GM12878 (cell line): ENCODE measurements around the gene PPP1R3C. TPM values are rescaled to one million over a fixed set of nuclear protein-coding genes. Genes with fewer than 3 reads are reported as not detected.

Experiments used
- ATAC-seq: fragments of 200-7000 bp; cut with Tn5 transposase; 3 replicates; pipeline ENCODE4 v1.9.1; 2020; ENCODE audit warnings: mild to moderate bottlenecking, moderate library complexity
- BruUV-seq: library from RNA; stranded (reverse); fragments of 400-500 nt; replicated peaks from 2 replicates; lab custom pipeline; 2021; lab: Mats Ljungman, UMichigan
- CTCF ChIA-PET: fragments of 300-600 bp; sonication (Branson Sonifier 250); formaldehyde crosslinking; extraction: SDS; loops from one replicate; lab custom pipeline; 2021; ENCODE audit warnings: inconsistent platforms; lab: Yijun Ruan, JAX
- POLR2A ChIA-PET: fragments of 350-600 bp; formaldehyde crosslinking; extraction: SDS; loops from one replicate; lab custom pipeline; 2021; ENCODE audit warnings: inconsistent platforms; lab: Charles Lee
- RAD21 ChIA-PET: fragments of 300-600 bp; sonication (Branson Sonifier 250); formaldehyde crosslinking; loops from one replicate; lab custom pipeline; 2023; ENCODE audit warnings: antibody characterized with exemption; ENCODE audit not compliant: unreplicated experiment; lab: Charles Lee
- SMC1A ChIA-PET: fragments of 300-600 bp; sonication (Branson Sonifier 250); formaldehyde crosslinking; loops from one replicate; lab custom pipeline; 2023; ENCODE audit not compliant: unreplicated experiment, uncharacterized antibody; lab: Charles Lee
- DNase-seq: peaks from one replicate; pipeline ENCODE4 v3.0.0-alpha.2; 2011; ENCODE audit warnings: low read depth, low spot score
- FAIRE-seq: peaks from 3 replicates; lab custom pipeline; 2011; peaks lifted over from hg19 to GRCh38; lab: Jason Lieb, UNC
- H2AFZ ChIP-seq: 2 replicates; pipeline ENCODE4 v1.6.0; 2011; ENCODE audit warnings: low read depth, low read length, control low read depth; ENCODE audit not compliant: control insufficient read depth
- H3K27ac ChIP-seq: 2 replicates; pipeline ENCODE4 v1.5.1; 2011; ENCODE audit warnings: control low read depth; ENCODE audit not compliant: control insufficient read depth, insufficient read depth
- H3K27me3 ChIP-seq, 2 experiments: replicated peaks in 1 of 2; 2 replicates each; pipeline versions ENCODE4 v1.6.0 to v1.6.1; 2011; ENCODE audit warnings: low read length in 1 of 2; ENCODE audit not compliant: control insufficient read depth in 2 of 2, insufficient read depth in 2 of 2
- H3K36me3 ChIP-seq, 2 experiments: 2 replicates each; pipeline ENCODE4 v1.5.1; 2011; ENCODE audit warnings: low read length in 1 of 2; ENCODE audit not compliant: control insufficient read depth in 2 of 2, insufficient read depth in 2 of 2
- H3K4me1 ChIP-seq: 2 replicates; pipeline ENCODE4 v1.6.1; 2011; ENCODE audit warnings: mild to moderate bottlenecking, low read length, moderate library complexity, mixed read lengths; ENCODE audit not compliant: control insufficient read depth, insufficient read depth
- H3K4me2 ChIP-seq: 2 replicates; pipeline ENCODE4 v1.6.0; 2011; ENCODE audit warnings: control low read depth; ENCODE audit not compliant: control insufficient read depth, insufficient read depth
- H3K4me3 ChIP-seq: fragments of 200-600 bp; sonication (generic); 2 replicates; pipeline ENCODE4 v1.5.1; 2016
- H3K79me2 ChIP-seq: 2 replicates; pipeline ENCODE4 v1.6.0; 2011; ENCODE audit warnings: low read length; ENCODE audit not compliant: control insufficient read depth, insufficient read depth
- H3K9ac ChIP-seq: 2 replicates; pipeline ENCODE4 v1.8.0; 2011; ENCODE audit warnings: low read length, control low read depth, mixed read lengths; ENCODE audit not compliant: control insufficient read depth, insufficient read depth
- H3K9me3 ChIP-seq: replicated peaks from 3 replicates; pipeline ENCODE4 v1.5.1; 2011; ENCODE audit warnings: mild to moderate bottlenecking, low read length; ENCODE audit not compliant: control insufficient read depth, insufficient read depth
- H4K20me1 ChIP-seq: 2 replicates; pipeline ENCODE4 v1.6.0; 2011; ENCODE audit not compliant: control insufficient read depth, insufficient read depth
- BHLHE40 ChIP-seq, 2 experiments: fragments of 450-650 bp in 1 of 2; IDR thresholded peaks; 2 replicates each; pipeline ENCODE4 v1.6.1; 2011 to 2017; ENCODE audit warnings: low read depth in 2 of 2, borderline replicate concordance in 1 of 2, improper control_type of control experiment in 1 of 2, low read length in 1 of 2, mild to moderate bottlenecking in 1 of 2
- CHD4 ChIP-seq: fragments of 200-600 bp; sonication (generic); IDR thresholded peaks from 2 replicates; pipeline ENCODE4 v1.6.1; 2016; ENCODE audit warnings: mild to moderate bottlenecking
- CREM ChIP-seq: IDR thresholded peaks from 2 replicates; pipeline ENCODE4 v1.6.1; 2014; ENCODE audit warnings: antibody characterized with exemption, low read depth
- E2F8 ChIP-seq: fragments of 450-650 bp; IDR thresholded peaks from 2 replicates; pipeline ENCODE4 v1.6.1; 2018; ENCODE audit warnings: mild to moderate bottlenecking, low read depth, moderate library complexity; ENCODE audit not compliant: partially characterized antibody
- ELK1 ChIP-seq: IDR thresholded peaks from 2 replicates; pipeline ENCODE4 v1.6.1; 2012; ENCODE audit warnings: low read depth, low read length, improper control_type of control experiment
- IKZF2 ChIP-seq, 2 experiments: fragments of 450-650 bp; IDR thresholded peaks; 2 replicates each; pipeline ENCODE4 v1.6.1; 2017; ENCODE audit warnings: mild to moderate bottlenecking in 2 of 2, moderate library complexity in 2 of 2
- MLLT1 ChIP-seq: fragments of 450-650 bp; IDR thresholded peaks from 2 replicates; pipeline ENCODE4 v1.6.1; 2016; ENCODE audit warnings: mild to moderate bottlenecking
- NR2C2 ChIP-seq: IDR thresholded peaks from 2 replicates; pipeline ENCODE4 v1.6.1; 2011; ENCODE audit warnings: borderline replicate concordance, low read depth; ENCODE audit not compliant: control insufficient read depth, insufficient read length
- RAD51 ChIP-seq: fragments of 450-650 bp; IDR thresholded peaks from 2 replicates; pipeline ENCODE4 v1.6.1; 2016; ENCODE audit warnings: moderate library complexity, mild to moderate bottlenecking, inconsistent platforms
- SRF ChIP-seq, 2 experiments: IDR thresholded peaks; 2 replicates each; pipeline ENCODE4 v1.6.1; 2011; ENCODE audit warnings: low read depth in 2 of 2, low read length in 2 of 2, mild to moderate bottlenecking in 1 of 2, moderate library complexity in 1 of 2
- YY1 ChIP-seq: IDR thresholded peaks from 2 replicates; pipeline ENCODE4 v1.6.1; 2011; ENCODE audit warnings: low read depth, mild to moderate bottlenecking, low read length
- ZBTB11 ChIP-seq: fragments of 450-650 bp; formaldehyde crosslinking; IDR thresholded peaks from 2 replicates; pipeline ENCODE4 v1.5.0; 2022; ENCODE audit warnings: mild to moderate bottlenecking, missing genetic modification characterization
- WGBS: methylation state at CpG from one replicate; pipeline ENCODE4 v1.1.6; 2016; ENCODE audit warnings: low lambda C conversion rate; ENCODE audit not compliant: insufficient replicate concordance, insufficient coverage; ENCODE audit errors: missing lambda C conversion rate; 5-methylcytosine and 5-hydroxymethylcytosine counted together
- in situ Hi-C: fragments of 300-500 bp; cut with MboI; formaldehyde crosslinking; loops from 9 replicates; pipeline ENCODE4 v1.14.3; 2018; ENCODE audit warnings: mixed read lengths
- intact Hi-C: fragments of 100-400 bp; cut with micrococcal nuclease; formaldehyde crosslinking; loops from one replicate; pipeline ENCODE4 v1.14.2; 2022; ENCODE audit not compliant: unreplicated experiment
- polyA plus RNA-seq, 11 experiments: library from polyadenylated mRNA; depleted of rRNA in 4 of 11; unstranded in 6 of 11; stranded (reverse) in 5 of 11; fragments of >200 nt; fragmentation: Nextera tagmentation in 4 of 11; fragmentation: Illumina TruSeq in 1 of 11; extraction: Ambion mirVana in 4 of 11; extraction: Trizol in 1 of 11; gene quantifications; 1 replicate in 1 of 11; 2 replicates in 10 of 11; pipeline versions ENCODE4 v1.2.1 to v1.2.3, GENCODE V29; 2011 to 2016; ENCODE audit warnings: inconsistent platforms in 2 of 11, missing spikeins in 2 of 11, low read depth in 1 of 11
- total RNA-seq, 4 experiments: library from RNA; depleted of rRNA in 3 of 4; stranded (reverse); fragments of >200 nt in 3 of 4; fragmentation: Illumina TruSeq in 1 of 4; extraction: Trizol in 1 of 4; gene quantifications; 2 replicates each; pipeline versions ENCODE4 v1.2.1 to v1.2.3, GENCODE V29; 2013 to 2021

The PPP1R3C gene
- total and polyA plus RNA-seq, 10 of the 15 experiments (the other 5 are each of a cell fraction or from before 2014, with no cell fraction given): 0.01 to 0.08 (median 0.04) TPM; not detected in 6

- H3K9me3 ChIP-seq: no peaks in the 10 kb centered on the region
- no peak overlapping the region for H2AFZ ChIP-seq
- ATAC-seq: no peak
- H3K9ac ChIP-seq: no peak overlapping the region
- FAIRE-seq: no peak
- TF ChIP-seq RAD51 (no peak), ELK1 (no peak), NR2C2 (no peak), SRF (IDR thresholded peaks at IDR 0.05; ENCODE audit: low read depth in 2 of 2, low read length in 2 of 2) (no peak), CREM (no peak), MLLT1 (no peak), BHLHE40 (IDR thresholded peaks at IDR 0.05; ENCODE audit: borderline replicate concordance in 1 of 2, low read depth in 2 of 2, low read length in 1 of 2) (no peak), YY1 (no peak), IKZF2 (IDR thresholded peaks at IDR 0.05) (no peak), CHD4 (no peak), E2F8 (no peak), ZBTB11 (CRISPR knock-in tag) (no peak)
- ChIA-PET SMC1A (no interaction called here), POLR2A (no interaction called here), RAD21 (no interaction called here), CTCF (interaction anchor here (1.3 kb wide), 1 partner anchor 13 kb away, joined by 4 read pairs; no protein-coding TSS in a partner anchor)
- H3K27ac ChIP-seq: no peak overlapping the region
- no peak overlapping the region for H3K4me3 ChIP-seq
- 20% methylated on average over 12 of the region's 12 CpGs for WGBS
- in situ Hi-C loops: no loop called here
- no peaks in the 10 kb centered on the region for H3K79me2 ChIP-seq
- no peak for DNase-seq
- no peaks in the 10 kb centered on the region for H3K4me1 ChIP-seq
- no TSS peak for BruUV-seq
- H3K36me3 ChIP-seq: no peaks in the 10 kb centered on the region
- H3K4me2 ChIP-seq: no peak overlapping the region
- intact Hi-C loops: no loop called here
- no peaks in the 10 kb centered on the region for H4K20me1 ChIP-seq
- no peaks in the 10 kb centered on the region; a peak in 2 of 4 replicates for H3K27me3 ChIP-seq
These were observed 48.7 kb upstream of the PPP1R3C start for GRCh38 chr10:91681361-91682276.
